ENCODE data around the gene GRIN2A.

The GRIN2A gene

DNA sequence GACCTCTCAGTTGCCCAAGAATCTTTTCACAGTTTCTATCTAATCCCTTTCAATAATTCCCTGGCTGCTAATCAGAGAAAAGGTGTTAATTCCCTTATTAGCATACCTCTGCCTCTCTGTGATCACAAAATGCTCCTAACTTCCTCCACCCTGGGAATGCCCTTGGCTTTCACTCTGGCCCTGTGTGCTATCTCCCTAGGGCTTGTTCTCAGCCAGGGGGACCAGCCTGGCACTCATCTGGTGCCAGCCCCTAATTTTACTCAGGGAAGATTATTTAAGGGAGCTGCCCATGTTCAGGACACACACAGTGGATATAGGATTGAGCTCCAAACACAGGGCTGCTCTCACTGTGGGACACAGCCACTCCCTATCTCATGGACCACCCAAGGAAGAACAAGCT is 225.2 kb downstream of the GRIN2A start:
- DNase-seq: no peak

DNA sequence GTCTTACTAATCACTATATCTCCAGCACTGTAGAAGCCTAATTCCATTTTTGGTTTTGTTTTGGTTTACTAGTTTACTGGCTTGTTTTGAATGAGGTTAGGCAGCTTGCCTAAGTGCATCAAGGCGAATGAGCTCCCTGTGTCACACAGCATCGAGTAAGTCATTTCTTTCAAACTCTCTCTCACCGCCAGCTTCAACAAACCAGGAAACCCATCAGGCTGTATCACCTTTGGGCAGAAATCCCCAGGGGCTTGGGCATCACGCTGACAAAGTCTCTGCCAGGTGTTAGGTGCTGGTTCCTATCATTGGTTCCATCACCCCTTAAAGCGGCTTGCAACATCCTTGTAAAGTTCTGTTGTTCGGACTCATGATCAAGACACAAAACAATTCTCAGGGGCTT is 226.6 kb downstream of the GRIN2A start:
- no peak for DNase-seq

DNA sequence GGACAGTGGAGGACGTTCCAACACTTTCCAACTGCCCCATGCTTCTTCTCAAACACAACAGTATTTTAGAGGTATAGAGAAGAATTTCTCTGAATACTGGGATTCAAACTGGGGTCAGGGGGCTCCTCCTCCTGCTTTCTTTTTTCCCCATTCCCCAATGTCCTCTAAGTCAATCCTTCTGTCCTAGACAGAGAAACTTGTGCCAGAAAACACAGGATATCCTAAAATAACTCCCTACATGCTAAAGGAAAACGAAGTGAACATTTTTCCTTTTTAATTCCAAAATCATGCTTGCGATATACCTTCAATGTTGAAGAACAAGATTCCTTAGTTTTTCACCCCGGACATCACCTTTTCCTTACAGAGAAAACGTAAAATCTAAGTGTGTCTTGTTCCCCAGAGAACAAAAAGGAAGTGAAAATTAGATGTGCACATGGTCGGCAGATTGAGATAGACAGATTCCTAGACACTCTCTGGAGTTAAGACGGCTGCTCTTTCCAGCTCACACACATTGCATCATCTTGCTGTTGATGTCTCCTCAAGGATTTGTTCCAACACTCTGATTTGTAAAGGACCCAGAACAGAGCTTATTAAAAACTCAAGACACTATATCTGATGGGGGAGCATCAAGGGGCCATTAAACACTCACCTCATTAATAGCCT is 228.2 kb downstream of the GRIN2A start:
- no peak for DNase-seq

DNA sequence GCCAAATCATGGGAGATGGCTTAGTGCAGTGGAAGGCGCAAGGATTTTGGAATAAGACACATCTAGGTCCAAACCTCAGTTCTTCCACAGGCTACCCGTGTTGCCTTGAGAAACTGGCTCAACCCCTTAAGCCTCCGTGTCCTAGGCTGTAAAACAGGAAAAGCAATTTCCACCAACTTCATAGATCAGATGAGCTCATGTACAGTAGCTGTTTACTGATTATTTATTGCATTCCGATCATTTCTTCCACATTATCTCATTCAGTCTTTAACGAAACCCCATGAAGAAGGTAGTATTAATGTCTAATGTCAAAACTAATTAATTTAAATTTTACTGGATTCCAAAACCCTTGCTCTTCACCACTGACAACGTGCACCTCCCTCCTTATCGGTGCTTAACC is 231.6 kb downstream of the GRIN2A start:
- DNase-seq: no peak

DNA sequence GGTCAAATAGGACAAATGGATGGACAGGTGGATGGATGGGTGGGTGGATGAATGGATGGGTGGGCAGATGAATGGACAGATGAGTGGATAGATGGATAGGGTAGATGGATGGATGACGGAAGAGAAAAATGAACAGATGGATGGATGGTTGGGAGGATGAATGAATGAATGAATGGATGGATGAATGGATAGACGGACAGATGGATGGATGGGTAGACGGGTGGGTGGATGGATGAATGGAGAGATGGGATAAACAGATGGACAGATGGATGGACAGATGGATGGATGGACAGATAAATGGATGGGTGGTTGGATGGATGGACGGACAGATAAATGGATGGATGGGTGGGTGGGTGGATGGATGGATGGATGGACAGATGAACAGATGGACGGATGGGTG is 232.8 kb downstream of the GRIN2A start:
- no peak for DNase-seq

DNA sequence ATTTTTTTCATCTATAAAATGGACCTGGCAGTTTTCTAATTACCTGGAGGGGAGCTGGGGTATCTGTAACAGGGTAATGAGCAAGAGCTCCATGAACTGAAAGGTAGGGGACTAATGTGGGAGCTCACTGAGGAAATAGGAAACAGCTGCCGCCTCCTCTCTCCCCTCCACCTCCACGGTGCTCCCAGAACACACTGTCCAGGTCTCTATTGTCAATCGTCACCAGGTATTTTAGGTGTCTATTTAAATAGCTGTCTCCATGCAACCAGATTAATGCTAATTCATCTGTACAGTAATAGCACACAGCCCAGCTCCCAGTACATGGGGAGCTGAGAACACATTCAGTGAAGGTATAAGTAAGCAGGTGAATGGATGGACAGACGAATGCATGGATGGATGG is 233.3 kb downstream of the GRIN2A start:
- DNase-seq: no peak

DNA sequence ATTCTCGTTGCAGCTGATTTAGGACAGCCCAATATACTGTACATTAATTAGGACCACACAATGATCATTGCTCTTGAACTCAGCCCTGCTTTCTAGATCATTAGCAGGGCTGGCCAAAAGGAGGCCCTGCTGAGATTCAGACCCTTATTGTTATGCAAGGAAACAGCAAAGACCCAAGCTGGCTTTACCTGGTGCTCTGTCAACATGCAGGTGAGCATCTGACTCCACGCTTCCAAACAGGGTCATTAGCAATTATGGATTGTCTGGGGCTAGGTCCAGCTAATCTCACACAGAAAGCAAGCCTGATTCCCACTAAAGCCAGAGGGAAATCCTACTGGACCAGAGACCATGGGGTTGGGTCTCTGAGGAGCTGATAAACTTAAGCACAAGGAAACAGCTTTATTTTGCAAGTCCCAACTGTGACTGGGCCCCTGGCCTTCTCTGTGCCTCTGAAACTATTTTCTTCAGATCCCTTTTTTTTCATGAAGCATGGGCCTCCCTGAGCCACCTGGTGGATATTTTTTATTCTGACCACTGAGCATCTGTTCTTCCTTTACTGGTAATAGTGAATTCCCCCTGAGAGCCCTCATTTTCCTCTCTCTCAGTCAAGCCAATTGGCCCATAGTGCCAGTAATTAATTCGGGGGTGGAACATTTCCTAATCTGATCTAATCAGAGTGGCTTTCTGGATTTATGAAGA is 236.1 kb downstream of the GRIN2A start:
- DNase-seq: no peak

DNA sequence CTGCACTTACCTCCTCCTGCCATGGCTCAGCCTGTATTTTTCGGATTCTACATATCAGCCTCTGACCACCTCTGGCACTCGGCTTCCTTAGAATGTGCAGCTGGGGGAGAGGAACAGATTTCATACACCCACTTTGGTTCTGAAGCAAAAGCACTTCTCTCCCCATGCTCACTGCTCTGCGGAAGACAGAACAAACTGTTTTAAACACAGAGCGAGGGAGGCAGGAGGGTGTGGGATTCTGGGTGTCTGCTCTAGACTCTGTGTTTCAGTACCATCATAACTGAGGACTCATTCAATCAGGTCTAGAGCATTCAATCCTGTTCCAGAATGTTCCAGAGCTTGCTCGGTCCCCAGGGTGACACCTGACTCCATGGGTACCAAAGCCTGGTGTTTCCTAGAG is 239.1 kb downstream of the GRIN2A start:
- DNase-seq: no peak

DNA sequence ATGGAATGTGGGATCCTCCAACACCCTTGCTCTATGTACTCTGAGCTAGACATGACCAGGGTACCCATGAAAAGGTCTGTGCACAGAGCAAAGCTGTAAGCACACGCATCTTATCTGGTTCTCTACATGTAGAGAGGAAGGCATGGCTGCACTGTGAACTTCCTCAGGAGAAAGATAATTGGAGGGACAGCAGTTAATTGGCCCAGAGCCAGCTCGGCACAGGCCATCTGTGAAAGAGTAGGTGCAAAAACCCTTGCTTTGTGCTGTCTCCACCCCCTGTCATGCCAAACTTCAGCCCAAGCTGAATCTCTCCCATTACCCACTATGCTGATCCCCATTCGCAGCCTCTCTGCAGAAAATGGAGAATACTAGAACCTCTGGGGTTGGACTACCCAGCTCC is 241.0 kb downstream of the GRIN2A start:
- DNase-seq: no peak

DNA sequence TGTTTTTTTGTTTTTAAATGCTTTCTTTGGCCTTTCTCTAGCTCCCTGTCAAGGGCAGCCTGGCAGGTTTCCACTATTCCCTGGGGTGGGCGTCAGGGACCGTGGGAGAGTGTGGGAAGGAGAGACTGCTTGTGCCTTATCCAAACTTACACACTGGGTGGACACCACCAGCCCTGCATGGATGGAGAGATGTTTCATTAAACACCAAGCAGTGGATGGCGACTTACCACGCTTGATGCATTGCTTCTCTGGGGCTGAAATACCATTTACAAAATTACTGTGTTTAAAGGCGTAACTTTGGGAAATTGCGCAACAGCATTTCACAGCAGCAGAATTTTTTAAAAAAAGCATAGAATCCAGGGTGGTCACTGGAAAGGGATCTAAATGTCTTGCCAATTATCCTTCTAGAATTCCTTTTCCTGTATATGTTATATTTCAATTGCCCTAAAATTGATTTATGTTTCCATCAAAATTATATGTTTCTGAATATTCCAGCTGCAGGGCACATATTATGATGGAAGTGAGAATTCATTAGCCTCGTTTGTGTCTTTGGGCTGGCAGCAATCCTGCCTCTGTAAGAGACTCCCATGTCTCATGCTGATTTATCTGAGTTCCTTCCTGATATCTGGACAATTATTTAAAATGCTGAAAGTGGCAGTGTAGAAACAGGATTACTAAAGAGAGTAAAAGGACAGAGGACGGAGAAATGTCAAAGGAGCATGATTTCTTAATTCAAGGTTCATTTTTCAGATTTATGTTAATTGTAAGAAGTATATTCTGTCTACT is 247.3 kb downstream of the GRIN2A start:
- no peak for DNase-seq

DNA sequence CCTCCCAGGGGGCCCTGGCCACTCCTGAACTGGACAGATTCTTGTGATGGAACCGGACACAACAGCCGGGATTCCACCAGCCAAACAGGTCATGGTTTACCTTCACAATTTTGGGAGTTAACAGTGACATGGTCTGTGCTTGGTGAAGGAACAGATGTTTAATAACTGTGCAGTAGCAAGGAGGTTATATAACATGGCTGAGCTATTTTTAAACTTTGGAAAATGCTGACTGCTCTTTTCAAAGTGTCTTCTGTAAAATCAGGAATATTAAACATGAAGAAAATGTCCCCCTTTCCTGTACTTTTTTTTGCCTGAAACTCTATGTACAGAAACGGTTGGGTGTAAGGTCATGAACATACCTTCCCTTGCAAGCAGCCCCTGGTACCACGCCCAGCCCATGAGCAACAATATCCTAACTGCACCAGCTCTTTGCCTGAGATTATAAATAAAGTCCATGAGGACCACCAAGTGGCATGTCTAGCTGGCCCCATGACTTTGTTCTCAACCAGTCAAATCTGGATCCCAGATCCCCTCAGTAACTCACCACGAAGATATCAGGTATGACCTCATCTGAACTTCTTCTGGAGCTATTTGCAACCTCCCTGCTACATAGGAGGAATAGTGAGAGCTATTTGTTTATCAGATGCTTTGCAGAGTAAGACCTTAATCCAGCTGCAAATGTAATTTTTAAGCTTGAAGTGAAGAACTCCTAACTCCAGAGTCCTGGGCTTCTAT is 249.1 kb downstream of the GRIN2A start:
- no peak for DNase-seq

DNA sequence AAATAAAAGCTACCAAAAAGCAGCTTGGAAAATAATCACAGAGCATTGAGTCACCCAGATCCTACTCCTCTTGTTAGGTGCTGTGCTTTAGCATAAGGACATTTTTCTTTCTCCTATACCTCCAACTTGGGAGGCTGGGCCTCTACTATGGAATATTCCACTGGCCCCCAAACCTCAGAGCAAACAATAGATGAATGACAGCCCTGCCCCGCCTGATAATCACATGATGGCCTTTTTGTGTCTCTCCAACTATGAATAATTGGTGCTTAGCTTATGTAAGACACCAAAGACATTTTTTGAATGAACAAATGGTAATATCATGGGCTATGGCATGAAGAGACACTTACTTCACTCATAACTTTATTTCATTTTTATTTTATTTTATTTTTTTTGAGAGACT is 250.2 kb downstream of the GRIN2A start:
- DNase-seq: no peak

DNA sequence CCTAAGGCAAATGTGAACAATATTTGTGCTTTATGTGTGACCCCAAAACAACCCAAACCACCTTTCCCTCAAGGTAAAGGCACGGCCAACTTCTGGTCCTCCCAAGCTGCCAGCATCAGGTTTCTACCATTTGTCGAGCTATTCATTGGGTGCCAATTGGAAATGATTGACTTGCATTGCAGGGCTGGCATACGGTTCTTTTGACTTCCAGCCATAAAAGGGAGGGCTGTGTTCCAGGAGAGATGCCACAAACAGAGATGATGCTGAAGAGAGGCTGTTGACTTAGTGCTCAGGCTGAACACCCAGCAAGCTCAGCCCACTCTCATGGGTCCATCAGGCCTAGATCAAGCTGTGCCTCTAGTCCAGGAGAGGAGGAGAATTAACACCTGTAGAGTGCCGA is 252.4 kb downstream of the GRIN2A start:
- DNase-seq: no peak

DNA sequence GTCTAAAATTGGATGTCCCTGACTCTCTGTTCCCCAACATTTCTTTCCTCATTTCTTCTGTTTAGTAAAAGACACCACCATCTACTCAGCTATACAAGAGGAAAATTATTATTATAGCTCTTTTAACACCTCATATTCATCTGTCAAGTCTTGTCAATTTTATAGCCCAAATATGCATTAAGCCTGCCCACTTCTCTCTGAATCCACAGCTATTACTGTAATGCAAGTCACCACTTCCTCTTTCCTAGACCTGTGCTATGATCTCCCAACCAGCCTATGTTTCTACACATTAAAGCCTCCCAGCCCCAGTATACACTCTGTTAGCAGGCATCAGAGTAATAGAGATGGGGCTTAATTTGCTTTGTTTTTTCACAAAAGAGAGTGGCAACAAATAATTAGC is 252.9 kb downstream of the GRIN2A start:
- DNase-seq: no peak

DNA sequence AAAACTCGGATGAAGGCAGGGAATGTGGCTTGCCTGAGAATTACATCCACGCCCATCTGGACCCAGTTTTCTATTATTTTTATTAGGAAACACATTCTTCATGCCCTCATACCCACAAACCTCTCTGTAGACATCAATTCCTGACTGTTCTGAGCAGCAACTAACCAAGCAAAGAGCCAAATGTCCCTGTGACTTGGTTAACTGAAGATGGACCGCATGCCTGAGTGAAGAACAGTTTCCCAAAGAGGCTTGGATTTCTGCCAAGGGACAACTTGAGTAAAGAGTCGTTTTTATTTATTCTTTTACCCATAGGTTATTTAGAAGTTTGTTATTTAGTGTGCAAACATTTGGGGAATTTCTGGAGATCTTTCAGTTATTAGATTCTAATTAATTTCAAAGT is 259.8 kb downstream of the GRIN2A start:
- DNase-seq: no peak

DNA sequence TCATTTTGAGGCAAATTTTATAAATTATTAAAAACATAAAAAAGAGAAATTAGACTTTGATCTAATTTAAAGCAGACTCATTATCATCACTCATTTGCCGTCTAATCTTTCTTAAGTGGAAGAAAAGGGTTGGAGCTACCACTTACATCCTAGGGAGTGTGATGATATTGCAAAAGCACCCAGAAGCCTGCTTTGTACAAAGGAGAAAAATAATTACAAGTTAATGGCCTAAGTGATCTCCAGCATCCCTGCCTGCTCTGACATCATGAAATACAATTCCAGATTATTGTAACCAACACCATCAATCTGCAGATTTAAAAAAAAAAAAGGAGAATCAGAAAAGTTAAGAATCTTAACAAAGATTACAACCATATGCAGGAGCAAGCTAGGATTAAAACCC is 260.2 kb downstream of the GRIN2A start:
- DNase-seq: no peak

DNA sequence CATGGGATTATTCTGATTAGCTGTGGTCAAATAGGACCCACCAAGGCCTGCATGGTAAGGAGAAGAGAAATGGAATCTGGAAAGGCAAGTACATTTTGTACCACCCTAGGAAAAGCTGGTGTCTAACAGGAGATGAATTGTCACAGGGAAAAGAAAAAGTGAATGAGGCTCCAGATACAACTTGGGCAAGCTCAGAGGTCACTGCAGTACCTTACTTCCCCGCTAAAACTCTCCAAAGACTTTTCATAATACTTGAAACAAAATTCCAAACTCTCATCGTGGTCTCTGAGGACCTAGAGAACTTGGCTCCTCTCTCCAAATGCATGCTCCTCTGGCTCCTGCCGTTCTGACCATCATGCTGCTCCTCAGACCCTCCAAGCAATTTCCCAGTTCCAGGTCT is 262.8 kb downstream of the GRIN2A start:
- DNase-seq: no peak

DNA sequence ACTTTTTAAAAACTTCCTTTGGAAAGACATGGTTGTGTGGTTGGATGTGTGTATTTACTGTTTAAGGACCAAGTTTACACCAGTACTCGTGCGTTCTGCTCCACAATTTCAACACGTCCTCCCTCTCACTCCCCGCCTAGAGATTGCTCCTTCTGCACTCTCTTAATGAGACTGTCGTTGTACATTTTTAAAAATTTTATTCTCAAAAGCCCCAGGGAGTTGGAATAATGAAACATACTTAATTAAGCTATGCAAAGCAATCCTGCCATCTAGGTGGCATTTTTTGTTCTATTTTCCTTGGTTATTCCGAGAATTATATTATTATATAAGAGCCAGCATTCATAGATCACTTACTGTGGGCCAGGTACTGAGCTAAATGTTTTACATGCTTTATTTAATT is 264.5 kb downstream of the GRIN2A start:
- DNase-seq: no peak

DNA sequence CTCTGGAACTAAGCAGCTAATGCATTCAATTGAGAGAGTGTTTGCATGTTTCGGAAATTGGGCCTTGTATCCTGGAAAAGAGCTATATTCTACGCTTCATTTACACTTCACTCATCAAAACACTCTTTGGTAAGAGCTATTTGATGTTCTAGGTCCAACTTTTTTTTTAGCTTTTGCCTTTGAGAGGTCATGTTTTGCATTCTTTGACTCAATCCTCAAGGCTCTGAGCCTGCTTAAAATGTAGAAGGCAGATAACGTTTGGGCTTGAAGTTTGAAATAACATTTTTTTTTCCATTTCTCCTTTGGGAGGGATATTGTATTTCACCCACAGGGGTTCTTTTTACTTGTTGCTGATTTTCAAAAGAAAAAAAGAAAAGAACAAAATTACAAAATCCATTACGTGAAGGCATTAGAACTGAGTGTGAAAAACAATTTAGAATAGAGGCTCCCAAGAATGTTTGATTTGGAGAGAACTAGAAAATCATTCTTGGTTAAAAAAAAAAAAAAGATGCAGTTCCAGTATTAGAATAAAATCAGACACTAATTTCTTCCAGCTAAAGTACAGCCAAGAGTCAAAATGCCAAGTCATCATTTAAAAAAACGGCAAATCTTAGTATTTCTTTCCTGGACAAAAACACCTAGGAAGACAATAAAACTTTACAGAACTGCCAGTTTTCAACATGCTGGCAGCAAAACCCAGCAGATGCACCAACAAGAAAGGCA is 268.5 kb downstream of the GRIN2A start:
- no peak for DNase-seq

DNA sequence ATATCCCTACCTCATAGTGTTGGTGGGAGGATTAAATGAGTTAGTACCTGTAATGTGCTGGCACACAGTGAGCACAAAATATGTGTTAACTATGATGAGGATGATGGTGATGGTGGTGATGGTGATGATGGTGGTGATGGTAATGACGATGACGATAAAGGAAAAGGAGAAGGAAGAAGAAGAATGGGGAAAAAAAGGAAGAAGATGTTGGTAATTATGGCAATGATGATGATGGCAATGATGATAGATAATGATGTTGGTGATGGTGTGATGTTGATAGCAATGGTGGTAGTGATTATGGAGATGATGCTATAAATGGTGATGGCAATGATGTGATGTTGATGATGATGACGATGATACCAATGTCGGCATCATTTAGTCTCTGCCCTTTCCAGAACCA is 270.2 kb downstream of the GRIN2A start:
- no peak for DNase-seq

DNA sequence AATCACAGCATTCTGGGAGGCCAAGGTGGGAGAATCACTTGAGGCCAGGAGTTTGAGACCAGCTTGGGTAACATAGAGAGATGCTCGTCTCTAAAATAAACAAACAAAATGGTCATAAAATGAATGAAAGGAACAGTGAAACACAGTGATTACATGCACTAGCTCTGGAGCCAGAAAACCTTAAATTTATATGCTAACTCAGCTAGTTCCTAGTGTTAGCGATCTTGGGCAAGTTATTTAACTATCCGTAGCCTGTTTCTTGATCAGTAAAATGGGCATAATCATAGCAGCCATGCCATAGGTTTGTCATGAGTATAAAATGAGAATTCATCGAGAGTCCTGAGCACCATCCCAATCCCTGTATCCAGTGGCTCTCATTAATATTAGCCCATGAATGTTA is 271.0 kb downstream of the GRIN2A start:
- no peak for DNase-seq

DNA sequence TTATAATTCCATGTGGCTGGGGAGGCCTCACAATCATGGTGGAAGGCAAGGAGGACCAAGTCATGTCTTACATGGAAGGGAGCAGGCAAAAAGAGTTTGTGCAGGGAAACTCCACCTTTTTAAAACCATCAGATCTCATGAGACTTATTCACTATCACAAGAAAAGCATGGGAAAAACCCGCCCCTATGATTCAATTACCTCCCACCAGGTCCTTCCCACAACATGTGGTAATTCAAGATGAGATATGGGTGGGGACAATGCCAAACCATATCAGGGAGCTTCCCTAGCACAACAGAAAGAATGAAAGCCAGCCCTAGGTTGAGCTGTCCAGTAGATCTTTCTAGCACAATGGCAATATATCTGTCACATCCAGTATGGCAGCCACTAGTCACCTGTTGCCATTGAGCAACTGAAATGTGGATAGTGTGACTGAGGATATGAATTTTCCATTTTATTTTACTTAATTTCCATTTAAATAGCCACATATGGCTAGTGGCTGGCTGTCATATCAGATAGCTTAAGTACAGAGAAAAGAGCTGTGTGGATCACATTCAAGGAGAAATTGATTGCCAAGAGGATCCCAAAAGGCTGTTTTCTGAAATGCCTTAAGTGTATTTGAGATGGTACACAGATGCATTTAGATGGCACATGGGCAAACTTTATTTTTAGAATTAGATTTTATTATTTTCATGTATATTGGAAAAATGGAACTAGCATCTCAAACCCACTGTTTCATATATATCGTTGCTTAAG is 273.0 kb downstream of the GRIN2A start:
- no peak for DNase-seq

Data from T-helper 9 cell (primary cell).